Brain microvascular endothelial cell (primary cell): ENCODE results near the gene RAB40C.

ENCODE experiments used
- DNase-seq: peaks from one replicate; pipeline ENCODE4 v3.0.0-alpha.2; 2020
- H3K27ac ChIP-seq: fragments of 250-450 bp; sonication (Bioruptor Pico); 2 replicates; pipeline ENCODE4 v1.5.1; 2020; ENCODE audit warnings: mild to moderate bottlenecking, moderate library complexity
- H3K27me3 ChIP-seq: fragments of 250-450 bp; sonication (Bioruptor Pico); replicated peaks from 2 replicates; pipeline ENCODE4 v1.5.1; 2020; ENCODE audit warnings: mild to moderate bottlenecking
- H3K36me3 ChIP-seq: fragments of 250-450 bp; sonication (Bioruptor Pico); replicated peaks from 2 replicates; pipeline ENCODE4 v1.5.1; 2020; ENCODE audit warnings: mild to moderate bottlenecking
- H3K4me3 ChIP-seq: 2 replicates; pipeline ENCODE4 v1.5.1; 2011; ENCODE audit warnings: low read depth, mild to moderate bottlenecking, control low read depth, low read length, moderate library complexity
- in situ Hi-C: cut with HindIII; loops from 2 replicates; pipeline ENCODE4 v1.10.0; 2017; ENCODE audit warnings: low sequenced_read_pairs, low pct_ligation_motif_present
- TF ChIP-seq, protein P1 (sequence below): IDR thresholded peaks from 2 replicates; pipeline ENCODE4 v1.5.1; 2011; ENCODE audit warnings: low read depth, mild to moderate bottlenecking, moderate library complexity, low read length, control low read depth, inconsistent platforms; ENCODE audit errors: missing control alignments

The RAB40C gene

DNA sequence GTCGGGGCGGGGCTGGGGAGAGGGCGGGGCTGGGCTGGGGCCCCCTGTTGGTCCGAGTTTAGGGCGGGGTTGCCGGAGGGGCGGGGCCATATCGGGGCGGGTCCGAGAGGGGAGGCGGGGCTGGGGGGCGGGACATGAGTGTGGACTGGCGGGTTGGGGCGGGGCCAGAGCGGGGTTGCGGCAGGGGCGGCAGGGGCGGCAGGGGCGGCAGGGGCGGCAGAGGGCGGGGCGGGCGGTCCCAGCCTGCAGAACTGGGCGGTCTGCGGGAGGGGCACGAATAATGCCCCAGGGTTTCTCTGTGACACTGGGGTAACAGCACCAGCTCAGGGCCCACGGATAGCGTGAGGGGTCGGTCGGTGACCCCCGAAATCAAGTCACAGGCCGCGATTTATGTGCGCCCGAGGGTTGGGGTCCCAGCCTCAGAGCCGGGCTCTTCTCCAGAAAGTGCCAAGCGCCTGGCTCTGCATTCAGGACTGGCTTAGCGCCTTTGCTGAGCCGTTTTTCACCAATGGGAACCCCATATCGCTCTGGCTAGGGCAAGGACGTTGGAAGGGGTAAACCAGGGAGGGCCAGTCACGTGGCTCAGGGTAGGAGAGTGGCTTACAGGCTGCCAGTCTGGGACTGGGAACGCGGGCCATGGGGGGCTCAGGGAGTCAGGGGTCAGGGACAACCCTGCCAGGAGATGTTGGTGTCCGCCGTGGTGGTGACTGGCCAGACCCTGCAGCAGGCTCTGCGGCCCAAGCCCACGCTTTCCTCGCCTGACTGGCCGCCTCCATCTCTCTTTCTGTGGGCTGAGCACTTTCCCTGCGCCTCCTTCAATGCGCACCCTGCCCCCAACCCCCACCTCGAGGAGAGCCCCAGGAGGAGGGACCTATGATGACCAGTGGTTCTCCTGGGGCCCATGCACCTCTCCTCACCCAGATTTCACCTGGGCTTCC lies 47.5 kb downstream of the RAB40C start:
- H3K36me3 ChIP-seq: peaks cover 9% of the 10 kb centered on the region
- no peak overlapping the region for H3K27ac ChIP-seq
- no peaks in the 10 kb centered on the region for H3K27me3 ChIP-seq
- in situ Hi-C loops: no loop called here
- peak; percentile 73 for DNase-seq
- peak overlapping the region; percentile 81 for H3K4me3 ChIP-seq
- TF ChIP-seq, protein P1, sequence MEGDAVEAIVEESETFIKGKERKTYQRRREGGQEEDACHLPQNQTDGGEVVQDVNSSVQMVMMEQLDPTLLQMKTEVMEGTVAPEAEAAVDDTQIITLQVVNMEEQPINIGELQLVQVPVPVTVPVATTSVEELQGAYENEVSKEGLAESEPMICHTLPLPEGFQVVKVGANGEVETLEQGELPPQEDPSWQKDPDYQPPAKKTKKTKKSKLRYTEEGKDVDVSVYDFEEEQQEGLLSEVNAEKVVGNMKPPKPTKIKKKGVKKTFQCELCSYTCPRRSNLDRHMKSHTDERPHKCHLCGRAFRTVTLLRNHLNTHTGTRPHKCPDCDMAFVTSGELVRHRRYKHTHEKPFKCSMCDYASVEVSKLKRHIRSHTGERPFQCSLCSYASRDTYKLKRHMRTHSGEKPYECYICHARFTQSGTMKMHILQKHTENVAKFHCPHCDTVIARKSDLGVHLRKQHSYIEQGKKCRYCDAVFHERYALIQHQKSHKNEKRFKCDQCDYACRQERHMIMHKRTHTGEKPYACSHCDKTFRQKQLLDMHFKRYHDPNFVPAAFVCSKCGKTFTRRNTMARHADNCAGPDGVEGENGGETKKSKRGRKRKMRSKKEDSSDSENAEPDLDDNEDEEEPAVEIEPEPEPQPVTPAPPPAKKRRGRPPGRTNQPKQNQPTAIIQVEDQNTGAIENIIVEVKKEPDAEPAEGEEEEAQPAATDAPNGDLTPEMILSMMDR: no peak

DNA sequence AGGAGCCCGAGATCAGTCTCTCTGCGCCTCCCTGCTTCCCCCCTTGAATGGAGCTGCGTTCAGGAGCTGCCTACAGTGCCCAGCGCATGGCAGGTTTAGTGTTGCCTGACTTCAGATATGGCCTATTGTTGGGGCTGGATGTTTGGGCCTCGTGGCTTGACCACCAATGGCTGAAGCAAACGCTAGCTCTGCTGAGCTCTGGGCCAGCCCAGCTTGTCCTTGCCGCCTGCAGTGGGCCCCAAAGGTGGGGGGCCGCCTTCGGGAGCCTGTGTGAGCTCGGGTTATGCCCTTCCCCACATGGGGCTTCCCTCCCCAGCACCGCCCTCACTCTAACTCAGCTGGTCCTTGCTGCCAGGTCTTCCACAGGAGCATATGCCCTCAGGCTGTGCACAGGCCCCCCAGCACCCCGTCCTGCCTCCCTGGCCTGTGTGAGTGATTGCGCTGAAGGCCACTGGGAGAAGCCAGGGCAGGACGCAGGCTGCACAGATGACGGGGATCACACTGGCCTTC lies 48.2 kb downstream of the RAB40C start:
- Histone ChIP-seq H3K27ac (no peak overlapping the region), H3K4me3 (no peak overlapping the region), H3K27me3 (no peaks in the 10 kb centered on the region), H3K36me3 (peaks cover 9% of the 10 kb centered on the region)
- in situ Hi-C loops: no loop called here
- DNase-seq: no peak
- TF ChIP-seq, protein P1: no peak

DNA sequence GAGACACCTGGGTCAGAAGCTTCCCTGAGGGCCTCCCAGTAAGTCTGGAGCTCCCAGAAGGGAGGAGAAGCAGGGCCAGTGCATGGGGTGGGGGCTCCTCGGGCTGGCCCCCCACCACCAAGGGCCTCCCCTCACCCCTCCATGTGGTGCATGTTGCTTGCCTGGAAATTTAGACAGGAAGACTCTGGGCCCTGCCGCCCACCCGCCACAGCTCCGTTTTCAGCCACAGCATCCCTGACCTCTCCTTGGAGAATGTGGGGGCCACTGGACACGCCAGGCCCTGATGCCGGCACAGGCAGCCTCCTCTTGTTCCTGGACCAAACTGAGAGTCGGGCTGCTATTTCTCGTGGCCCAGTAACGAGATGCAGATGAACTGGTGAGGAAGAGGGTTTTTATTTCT lies 49.0 kb downstream of the RAB40C start:
- DNase-seq: no peak
- TF ChIP-seq, protein P1: no peak
- peaks cover 2% of the 10 kb centered on the region for H3K36me3 ChIP-seq
- no peak overlapping the region for H3K4me3 ChIP-seq
- H3K27ac ChIP-seq: no peak overlapping the region
- no peaks in the 10 kb centered on the region for H3K27me3 ChIP-seq
- in situ Hi-C loops: no loop called here

DNA sequence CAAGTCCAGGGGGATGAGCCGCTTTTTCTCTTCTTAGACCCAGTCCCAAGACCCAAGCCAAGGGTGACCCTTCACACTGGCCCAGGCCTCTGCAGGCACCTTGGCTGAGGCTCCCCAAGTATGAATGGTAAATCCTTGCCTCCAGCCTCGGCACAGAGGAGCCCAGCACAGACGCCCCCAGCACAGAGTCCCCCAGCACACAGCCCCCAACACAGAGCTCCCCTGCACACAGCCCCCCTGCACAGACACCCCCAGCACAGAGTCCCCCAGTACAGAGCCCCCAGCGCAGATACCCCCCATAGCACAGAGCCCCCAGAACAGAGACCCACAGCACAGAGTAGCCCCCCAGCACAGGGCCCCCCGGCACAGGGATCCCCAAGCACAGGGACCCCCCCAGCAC lies 50.7 kb downstream of the RAB40C start:
- Histone ChIP-seq H3K27me3 (no peaks in the 10 kb centered on the region), H3K27ac (no peak overlapping the region), H3K36me3 (no peaks in the 10 kb centered on the region), H3K4me3 (no peak overlapping the region)
- TF ChIP-seq, protein P1: no peak
- DNase-seq: no peak
- in situ Hi-C loops: no loop called here

DNA sequence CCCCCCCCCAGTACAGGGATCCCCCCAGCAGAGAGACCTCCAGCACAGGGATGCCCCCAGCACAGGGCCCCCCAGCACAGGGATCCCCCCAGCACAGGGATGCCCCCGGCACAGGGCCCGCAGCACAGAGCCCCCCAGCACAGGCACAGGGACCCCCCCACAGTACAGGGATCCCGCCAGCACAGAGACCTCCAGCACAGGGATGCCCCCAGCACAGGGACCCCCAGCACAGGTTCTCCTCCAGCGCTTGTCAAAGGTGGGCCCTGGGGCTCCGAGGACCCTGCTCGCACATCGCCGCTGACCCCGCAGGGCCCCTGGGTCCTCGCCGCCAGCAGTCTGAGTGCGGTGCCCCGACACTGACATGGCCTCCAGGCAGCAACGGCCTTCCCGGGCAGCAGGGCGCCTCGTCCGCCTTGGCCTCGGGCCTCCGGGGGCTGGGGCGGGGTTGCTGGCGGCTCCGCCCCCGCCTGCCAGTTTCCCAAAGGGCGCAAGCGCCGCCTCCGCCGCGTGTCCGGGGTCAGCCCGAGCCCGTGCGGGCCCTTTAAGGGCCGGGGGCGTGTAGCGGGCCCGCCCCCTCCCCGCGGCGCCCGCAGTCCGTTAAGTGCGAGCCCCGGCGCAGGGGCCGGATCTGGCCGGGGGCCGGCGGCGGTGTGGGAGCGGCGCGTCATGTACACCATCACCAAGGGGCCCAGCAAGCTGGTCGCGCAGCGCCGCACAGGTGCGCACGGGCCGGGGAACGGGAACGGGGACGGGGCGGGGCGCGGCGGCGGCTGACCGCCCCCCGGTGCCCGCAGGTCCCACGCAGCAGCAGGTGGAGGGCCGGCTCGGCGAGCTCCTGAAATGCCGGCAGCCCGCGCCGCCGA lies 51.7 kb downstream of the RAB40C start, which contains the start of gene MCRIP2:
Gene MCRIP2, plus strand, starts transcription at position 503 of the 863 bp plus-strand sequence. Its CDS starts 164 bp downstream, at position 667.
- Histone ChIP-seq H3K4me3 (peak within 1 kb of the TSS; percentile 53), H3K36me3 (no peaks in the 10 kb centered on the region), H3K27me3 (no peaks in the 10 kb centered on the region), H3K27ac (no peak within 1 kb of the TSS)
- peak; percentile 18 for DNase-seq
- in situ Hi-C loops: no loop called here
- TF ChIP-seq, protein P1: no peak
